T-helper 2 cell treated with Interferon-gamma antibody and Interleukin-4, amounts not matched to agents 100 ng/mL and 5 ng/mL, for 36 hours (primary cell): ENCODE results near the gene RNF11. TPM values are rescaled to one million over a fixed set of nuclear protein-coding genes. Genes with fewer than 3 reads are reported as not detected.
"Not testable (repeated sequence)": the region's sequence is repeated elsewhere in the genome, so short reads cannot be mapped to it uniquely, and the experiment has no call there.

Source experiments
- intact Hi-C: fragments of 100-400 bp; cut with micrococcal nuclease; formaldehyde crosslinking; loops from one replicate; pipeline ENCODE4 v1.15.1; 2023
- total RNA-seq: library from RNA; stranded (reverse); gene quantifications from 2 replicates; pipeline ENCODE4 v1.2.3, GENCODE V29; 2022

The RNF11 gene, protein sequence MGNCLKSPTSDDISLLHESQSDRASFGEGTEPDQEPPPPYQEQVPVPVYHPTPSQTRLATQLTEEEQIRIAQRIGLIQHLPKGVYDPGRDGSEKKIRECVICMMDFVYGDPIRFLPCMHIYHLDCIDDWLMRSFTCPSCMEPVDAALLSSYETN
- total RNA-seq = 40.1 and 42.7 TPM in 2 replicates

DNA sequence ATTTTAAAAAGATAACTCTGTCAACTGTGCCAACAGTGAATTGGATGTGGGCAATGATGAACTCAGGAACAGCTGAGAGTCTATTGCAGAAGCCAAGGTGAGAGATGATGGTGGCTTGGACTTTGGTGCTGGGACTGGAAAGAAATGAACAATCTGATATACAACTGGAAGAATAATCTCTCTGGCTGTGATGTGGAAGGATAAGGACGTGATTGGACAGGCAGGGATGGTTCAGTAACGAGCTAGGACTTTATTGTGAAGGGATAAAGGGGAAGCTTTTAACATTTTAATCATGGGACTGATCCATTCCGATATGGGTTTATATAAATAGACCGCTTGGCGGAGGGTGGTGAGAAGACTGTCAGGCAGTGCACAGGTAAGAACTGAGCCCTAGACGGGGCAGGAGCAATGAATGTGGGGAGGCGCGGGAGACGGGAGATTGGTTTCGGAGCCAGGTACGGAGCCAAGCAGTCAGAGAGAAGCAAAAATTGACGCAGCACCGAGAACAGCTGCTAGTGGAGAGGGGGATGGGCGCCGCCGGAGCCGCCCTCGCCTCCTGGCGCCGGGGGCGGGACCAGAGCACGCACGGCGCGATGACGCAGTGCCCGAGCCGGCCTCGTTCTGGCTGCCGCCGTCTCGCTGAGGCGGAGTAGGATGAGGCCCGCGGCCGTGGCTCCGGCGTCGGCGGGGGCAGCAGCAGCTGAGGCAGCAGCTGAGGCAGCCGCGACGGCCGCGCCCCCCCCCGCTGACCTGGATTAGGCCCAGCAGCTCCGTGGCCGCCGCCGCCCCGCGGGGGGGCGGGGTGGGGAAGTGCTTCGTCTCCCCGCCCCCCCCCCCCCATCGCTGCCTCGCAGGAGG, at the start of gene RNF11:
TSS of gene RNF11 (plus strand) at position 601 of the 858 bp plus-strand sequence. CDS start 484 bp downstream, outside the sequence.
- intact Hi-C loops = loop anchor here (2.0 to 10.0 kb wide), 5 partner anchors 21 to 1129 kb away; partner anchors contain the start of genes CC2D1B, EPS15 and FAF1

DNA sequence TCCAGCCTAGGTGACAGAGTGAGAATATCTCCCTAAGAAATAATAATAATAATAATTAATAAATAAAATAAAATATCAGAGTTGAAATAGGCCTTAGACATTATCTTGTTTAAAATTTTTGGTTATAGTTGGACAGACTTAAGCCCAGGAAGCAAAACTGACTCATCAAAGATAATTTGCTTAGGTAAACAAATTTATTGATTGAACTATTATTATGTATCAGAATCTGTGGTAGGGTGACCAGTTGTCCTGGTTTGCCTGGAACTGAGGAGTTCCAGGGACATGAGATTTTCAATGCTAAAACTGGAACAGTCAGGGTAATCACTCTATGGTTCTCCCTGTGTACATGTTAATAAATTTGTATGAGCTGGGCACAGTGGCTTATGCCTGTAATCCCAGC, 47.8 kb upstream of the RNF11 start:
- intact Hi-C loops = loop anchor here (2.0 to 5.0 kb wide), 3 partner anchors 109 to 259 kb away; no protein-coding TSS in a partner anchor

DNA sequence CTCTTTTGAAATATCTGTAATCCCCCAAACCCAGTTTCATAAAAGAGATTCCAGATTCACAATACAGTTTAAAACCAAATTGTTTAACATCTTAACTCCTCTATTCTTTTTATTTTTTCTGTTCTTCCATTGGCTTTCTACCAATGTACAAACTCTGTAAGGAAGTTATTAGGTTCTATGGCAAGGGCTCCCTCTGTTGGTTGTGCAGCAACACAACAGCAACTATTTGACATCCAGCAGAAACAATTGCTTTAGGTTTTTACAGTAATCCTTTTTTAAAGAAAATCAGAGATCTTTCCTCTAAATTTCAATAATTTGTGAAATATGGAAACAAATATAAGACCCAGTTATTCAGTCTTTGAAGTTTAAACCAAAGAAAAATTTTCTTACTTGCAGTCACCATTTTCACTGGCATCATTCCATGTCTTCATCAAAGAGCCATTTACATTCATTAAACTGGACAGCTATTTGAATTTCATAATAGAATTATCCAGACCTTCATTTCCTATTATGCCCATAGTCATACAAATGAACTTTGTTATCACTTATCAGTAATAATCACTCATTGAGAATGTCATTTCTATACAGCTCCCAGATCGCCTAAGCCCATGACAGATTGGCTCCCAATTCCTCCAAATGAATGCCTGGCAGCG, 46.5 kb upstream of the RNF11 start:
- intact Hi-C loops = loop anchor here (1.0 to 5.0 kb wide), 6 partner anchors 107 to 822 kb away; no protein-coding TSS in a partner anchor

DNA sequence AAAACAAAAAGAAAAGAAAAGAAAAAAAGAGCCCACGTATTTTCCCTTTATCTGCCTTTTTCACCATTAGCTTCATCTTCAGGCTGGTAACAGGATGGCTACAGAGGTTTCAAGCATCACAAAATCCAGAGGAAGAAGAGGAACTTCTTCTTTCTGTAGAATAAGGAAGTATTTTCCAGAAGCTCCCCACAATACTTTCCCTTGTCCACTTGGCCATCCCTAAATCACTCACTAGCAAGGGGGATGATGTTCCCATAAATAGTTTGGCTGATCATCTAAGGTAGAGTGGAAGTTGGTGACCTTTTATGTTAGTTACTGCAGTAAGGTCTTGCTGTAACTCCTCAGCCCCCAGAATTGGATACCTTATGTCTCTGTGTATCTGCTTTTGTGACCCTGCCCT, 45.1 kb upstream of the RNF11 start:
- intact Hi-C loops = loop anchor here (5.0 kb wide), 1 partner anchor 824 kb away; no protein-coding TSS in a partner anchor

DNA sequence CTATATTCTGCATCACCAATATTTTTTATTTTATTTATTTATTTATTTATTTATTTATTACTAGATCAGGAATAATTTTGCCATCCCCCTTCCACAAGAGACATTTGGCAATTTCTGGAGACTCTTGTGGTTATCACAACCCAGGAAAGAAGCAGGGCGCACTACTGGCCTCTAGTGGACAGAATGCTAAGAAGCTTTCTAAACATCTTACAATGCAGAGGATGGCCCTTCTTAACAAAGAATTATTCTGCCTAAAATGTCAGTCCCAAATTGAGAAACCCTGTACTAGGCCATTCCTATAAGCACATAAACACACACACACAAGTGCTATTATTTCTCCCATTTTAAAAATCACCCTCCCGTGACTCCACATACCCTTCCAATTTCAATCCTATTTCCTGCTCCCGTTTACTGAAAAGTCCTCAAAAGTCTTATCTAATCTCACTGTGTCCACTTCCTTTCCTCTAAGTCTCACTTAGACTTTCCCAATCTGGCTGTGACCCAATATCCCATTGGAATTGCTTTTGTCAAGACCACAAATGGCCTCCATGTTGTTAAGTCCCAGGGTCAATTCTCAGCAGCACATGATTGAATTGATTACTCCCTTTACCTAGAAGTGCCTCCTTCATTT, 43.7 kb upstream of the RNF11 start:
- intact Hi-C loops = loop anchor here (2.0 to 5.0 kb wide), 2 partner anchors 42 to 825 kb away; no protein-coding TSS in a partner anchor

DNA sequence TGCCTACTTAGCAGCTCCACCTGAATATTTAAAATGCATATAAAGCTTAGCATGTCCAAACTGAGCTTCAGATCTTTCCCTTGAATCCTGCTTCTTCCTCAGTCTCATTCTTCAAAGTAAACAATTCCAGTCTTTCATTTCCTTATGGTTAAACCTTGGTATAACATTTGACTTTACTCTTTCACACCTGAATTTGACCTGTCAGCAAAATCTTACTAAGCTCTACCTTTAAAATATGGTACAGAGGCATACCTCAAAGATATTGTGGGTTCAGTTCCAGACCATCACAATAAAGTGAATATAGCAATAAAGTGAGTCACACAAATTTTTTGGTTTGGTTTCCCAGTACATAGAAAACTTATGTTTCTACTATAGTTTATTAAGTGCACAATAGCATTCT, 42.5 kb upstream of the RNF11 start:
- intact Hi-C loops = loop anchor here (2.0 to 5.0 kb wide), 2 partner anchors 41 to 826 kb away; no protein-coding TSS in a partner anchor

DNA sequence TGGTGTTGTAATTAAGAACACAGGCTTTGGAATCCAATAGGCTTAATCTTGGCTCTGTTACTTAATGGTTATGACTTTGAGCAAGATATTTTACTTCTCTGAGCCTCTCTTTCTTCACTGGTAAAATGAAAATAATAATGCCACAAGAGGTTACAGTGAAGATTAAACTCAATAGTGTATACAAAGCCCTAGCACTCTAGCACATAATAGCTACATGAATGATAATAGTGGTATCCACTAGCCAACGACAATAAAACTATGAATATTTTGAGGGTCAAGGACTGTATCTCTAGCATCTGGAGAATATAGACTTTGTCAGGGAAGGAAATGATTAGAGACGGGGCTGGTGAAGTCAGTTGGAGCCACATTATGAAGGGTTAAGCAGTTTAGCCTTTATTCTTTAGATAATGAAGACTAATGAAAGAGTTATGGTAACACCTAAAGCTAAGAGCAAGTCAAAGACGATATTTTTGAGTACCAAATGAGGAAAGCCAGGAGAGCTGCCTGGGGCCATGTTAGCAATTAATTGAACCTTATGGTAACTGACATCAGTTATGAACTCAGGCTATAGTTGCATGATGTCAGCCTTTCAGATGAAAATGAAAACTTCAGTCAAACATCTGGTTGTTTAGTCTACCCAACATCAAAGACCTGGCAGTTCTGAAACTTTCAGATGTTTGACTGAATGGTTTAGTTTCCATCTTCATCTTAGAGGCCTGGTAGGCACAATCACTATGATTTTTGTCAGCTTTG, 32.8 kb upstream of the RNF11 start:
- intact Hi-C loops = no loop called here

DNA sequence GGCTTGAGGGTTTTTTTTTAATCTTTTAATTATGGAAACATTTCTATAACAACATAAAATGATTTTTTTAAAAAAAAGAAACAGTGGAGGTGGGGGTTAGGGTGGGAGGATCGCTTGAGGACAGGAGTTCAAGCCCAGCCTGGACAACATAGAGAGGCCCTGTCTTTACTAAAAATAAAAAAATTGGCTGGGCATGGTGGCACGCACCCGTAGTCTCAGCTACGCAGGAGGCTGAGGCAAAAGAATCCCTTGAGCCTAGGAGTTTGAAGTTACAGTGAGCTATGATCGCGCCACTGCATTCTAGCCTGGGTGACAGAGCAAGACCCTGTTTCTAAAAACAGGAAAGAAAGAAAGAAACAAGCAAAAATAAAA, 32.2 kb upstream of the RNF11 start:
- intact Hi-C loops = no loop called here

DNA sequence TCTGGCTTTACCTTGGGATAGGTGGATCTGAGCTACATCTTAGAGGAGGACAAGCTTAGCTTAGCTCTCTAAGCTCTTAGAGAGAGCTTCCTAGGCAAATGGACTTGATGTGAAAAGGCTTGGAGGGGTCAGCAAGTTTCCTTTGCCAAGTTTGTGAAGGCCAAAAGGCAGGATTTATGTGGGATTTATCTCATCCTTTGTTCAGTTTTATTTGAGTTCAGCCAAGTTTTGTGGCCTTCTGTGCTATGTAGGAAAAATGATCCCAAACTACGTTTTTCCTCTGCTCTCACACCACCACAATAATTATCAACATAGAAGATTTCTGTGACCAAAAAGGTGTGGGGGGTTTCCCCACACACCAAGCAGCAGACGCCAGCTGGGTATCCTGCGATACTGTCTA, 26.0 kb upstream of the RNF11 start:
- intact Hi-C loops = no loop called here

DNA sequence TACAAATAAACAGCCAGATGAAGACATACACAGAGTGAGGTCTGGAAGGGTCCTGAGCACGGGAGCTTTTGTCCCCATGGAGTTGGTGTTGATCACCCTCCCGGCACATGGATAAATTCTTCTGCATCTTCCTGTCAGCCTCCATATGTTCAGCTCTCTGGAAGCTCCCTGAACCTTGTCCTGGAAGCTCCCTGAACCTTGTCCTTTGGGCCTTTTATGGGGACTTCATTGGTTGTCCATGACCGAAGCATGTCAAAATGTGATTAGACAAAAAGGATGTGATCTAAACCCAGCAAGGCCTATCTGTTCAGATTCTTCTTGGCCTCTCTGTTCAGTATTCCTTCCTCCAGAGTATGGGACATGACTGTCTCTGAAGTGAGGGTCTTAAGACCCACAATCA, 25.4 kb upstream of the RNF11 start:
- intact Hi-C loops = no loop called here

DNA sequence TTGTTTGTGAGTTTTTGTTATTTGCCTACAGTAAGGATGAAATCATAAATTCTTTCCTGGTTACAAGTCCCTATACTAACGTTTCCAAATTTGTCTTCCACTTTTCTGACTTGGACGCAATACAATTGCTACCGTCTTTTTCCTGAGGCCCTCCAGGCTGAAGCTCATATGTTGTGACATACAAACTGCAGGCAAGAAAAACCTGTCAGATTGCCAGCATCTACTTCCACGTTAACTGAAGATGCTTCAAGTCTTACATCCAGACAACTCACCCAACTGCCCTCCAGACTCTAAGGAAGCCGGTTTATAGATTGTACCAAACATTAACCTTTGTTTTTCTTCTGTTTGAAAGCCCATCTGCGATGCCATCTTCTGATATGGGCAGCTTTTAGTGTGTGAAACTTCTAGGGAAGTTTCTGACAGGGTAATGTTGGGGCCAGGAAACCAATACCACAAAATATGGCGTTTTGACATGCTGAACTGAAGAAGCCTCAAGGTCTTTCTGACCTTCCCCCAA, 21.4 kb upstream of the RNF11 start:
- intact Hi-C loops = loop anchor here (2.0 kb wide), 1 partner anchor 20 kb away; no protein-coding TSS in a partner anchor

DNA sequence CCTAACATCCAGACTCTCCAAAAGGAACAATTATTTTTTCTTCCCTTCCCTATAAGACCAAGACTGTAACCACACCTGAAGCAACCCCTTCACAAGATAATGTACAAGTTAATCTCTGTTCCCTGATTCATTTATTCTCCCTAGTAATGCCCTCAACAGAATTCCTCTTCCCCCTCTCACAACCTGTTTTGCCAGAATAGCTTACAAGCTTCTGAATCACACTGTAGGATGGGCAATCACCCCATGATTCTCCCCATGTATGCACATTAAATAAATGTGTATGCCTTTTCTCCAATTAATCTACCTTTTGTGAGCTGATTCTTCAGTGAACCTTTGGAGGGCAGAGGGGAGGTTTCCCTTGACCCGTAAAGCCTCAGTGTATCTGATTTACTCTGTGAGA, 20.9 kb upstream of the RNF11 start:
- intact Hi-C loops = loop anchor here (2.0 kb wide), 1 partner anchor 20 kb away; no protein-coding TSS in a partner anchor

DNA sequence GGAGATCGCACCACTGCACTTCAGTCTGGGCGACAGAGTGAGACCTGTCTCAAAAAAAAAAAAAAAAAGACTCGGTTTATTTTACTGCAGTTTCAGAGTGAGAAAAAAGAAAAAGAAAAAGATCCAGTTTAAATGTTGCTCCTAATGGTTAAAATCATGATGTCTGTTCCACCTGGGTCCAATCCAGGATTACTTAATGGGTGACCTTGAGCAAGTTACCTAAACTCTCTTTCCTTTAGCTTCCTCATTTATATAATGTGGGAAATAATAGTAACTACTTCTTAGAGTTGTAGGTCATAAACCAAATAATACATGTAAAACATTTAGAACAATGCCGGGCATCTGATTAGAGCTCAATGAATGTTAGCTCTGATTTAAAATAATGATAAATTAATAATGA, 19.4 kb upstream of the RNF11 start:
- intact Hi-C loops = no loop called here

DNA sequence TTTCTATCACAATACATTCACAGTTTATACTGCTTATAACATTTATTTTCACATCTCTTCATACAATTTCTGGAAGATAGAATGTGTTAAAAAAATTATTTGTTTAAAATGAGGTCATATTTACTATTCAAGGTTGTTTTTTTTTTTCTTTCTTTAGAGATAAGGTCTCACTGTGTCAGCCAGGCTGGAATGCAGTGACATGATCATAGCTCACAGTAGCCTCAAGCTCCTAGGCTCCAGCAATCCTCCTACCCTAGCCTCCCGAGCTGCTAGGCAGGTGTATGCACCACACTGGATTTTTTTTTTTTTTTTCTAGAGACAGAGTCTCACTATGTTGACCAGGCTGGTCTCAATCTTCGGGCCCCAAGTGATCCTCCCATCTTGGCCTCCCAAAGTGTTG, 19.0 kb upstream of the RNF11 start:
- intact Hi-C loops = no loop called here

DNA sequence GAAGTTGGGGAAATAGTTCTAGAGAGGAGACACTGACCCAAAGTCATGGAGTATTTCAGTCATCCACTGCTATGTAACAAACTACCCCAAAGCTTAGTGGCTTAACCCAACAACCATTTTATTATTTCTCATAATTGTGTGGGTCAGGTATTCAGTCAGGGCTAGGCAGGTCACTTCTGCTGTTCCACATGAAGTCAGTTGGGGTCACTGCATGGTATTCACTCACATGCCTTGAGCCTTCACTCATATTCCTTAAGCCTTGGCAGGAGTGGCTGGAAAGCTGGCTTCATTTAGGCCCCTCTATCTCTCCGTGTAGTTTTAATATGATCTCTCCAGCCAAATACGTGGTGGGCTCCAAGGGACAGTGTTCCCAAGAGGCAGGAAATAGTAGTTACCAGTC, 17.5 kb upstream of the RNF11 start:
- intact Hi-C loops = no loop called here

DNA sequence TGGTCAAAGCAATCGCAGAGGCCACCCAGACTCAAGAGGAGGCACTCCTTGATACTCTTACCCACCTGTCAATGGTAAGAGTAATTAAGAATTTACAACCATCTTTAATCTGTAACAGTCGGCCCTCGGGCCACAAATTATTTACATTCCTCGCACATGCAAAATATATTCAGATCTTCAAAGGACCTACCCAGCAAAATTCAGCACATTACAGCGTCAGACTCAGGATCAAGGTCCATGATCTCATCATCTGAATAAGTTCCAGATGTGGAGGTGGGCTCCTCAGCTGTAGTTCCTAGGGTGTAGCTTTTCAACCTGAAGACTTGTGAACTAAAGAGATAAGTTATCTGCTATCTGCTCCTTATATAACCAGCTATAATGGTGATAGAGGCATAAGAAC, 17.1 kb upstream of the RNF11 start:
- intact Hi-C loops = no loop called here

DNA sequence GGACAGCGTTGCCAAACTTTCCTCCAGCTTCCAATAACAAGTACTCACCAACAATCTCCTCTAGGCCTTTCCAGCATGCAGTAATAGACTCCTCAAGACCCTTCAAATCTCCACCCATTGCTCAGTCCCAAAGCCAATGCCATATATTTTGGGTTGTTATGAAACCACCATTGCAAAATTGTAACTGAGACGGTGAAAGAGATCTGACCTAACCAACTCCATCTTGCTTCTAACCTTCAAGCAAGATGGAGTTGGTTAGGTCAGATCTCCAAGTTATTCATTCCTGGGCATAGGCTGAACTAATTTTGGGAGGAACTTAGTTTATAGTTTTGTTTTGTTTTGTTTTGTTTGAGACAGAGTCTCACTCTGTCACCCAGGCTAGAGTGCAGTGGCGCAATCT, 14.5 kb upstream of the RNF11 start:
- intact Hi-C loops = not testable (repeated sequence)

DNA sequence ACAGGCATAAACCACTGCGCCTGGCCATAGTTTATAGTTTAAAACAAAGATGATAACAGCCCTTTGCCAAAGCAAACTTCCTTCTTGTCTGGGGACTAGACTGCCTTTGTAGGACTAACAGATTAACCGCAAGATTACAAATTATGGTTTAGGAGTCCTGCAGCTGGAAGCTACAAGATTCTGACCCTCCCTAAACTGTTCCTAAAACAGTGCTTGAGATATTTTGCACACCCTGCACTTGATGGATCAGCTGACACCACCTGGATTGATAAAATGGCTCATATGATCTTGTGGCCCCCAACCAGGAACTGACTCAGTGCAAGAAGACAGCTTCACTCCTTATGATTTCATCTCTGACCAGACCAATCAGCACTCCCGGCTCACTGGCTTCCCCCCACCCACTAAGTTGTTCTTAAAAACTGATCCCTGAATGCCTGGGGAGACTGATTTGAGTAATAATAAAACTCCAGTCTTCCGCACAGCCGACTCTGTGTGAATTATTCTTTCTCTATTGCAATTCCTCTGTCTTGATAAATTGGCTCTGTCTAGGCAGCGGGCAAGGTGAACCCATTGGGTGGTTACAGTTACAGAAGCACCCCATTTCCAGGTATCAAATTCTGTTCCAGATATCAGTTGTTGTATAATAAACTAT, 13.8 kb upstream of the RNF11 start:
- intact Hi-C loops = no loop called here

DNA sequence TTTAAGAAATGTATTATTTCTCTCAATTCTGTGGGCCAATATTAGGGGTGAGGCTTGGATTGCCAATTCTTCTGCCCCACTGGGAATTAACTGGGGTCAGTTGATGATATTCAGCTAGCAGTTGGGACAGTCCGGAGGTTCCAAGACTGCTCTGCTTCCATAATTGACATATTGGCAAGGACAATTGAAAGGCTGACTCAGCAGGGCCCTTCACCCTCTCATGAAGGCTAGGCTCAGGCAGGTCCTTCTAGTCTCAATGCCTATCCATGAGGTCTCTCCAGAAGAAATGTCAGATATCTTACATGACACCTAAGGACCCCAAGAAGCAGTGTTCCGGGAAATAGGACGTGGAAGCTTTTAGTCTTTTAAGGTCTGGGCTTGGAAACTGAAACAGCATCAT, 13.3 kb upstream of the RNF11 start:
- intact Hi-C loops = no loop called here

DNA sequence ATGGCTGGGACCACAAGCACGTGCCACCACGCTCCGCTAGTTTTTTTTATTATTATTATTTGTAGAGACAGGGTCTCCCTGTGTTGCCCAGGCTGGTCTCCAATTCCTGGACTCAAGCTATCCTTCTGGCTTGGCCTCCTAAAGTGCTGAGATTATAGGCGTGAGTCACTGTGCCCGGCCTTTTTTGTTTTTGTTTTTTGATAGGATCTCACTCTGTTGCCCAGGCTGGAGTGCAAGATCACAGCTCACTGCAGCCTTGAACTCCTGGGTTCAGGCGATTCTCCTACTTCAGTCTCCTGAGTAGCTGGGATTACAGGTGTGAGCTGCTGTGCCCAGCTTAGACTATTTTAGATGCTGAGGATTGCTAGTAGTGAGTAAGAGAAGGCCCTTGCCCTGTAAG, 11.8 kb upstream of the RNF11 start:
- intact Hi-C loops = no loop called here
